Activated CD4-positive, CD25-positive, alpha-beta regulatory T cell treated with anti-CD3 and anti-CD28 coated beads, Interleukin-2, amount 50 U/mL, for 72 hours (primary cell): ENCODE measurements around the gene MAP3K10.

Experiments
- DNase-seq: peaks from one replicate; pipeline ENCODE4 v3.0.0; 2021

MAP3K10 gene

GRCh38 chr19:40234429-40235237 lies 43.4 kb downstream of the MAP3K10 start:
- DNase-seq: no peak

GRCh38 chr19:40235238-40236025 lies 44.2 kb downstream of the MAP3K10 start:
- no peak for DNase-seq

GRCh38 chr19:40236026-40236355 lies 44.8 kb downstream of the MAP3K10 start:
- DNase-seq: no peak

- DNase-seq: no peak
These were observed 45.1 kb downstream of the MAP3K10 start for GRCh38 chr19:40236366-40236765.

- DNase-seq: no peak
These were observed 46.6 kb downstream of the MAP3K10 start for GRCh38 chr19:40237791-40238190.

- no peak for DNase-seq
These were observed 47.5 kb downstream of the MAP3K10 start for GRCh38 chr19:40238775-40239174.

- no peak for DNase-seq
These were observed 48.4 kb downstream of the MAP3K10 start for GRCh38 chr19:40239415-40240226.

GRCh38 chr19:40240332-40240731 lies 49.1 kb downstream of the MAP3K10 start:
- DNase-seq: no peak

- no peak for DNase-seq
These were observed 50.0 kb downstream of the MAP3K10 start for GRCh38 chr19:40241125-40241808.

- DNase-seq: no peak
These were observed 50.7 kb downstream of the MAP3K10 start for GRCh38 chr19:40241809-40242384.

GRCh38 chr19:40242480-40242879 lies 51.3 kb downstream of the MAP3K10 start:
- no peak for DNase-seq

- no peak for DNase-seq
These were observed 52.0 kb downstream of the MAP3K10 start for GRCh38 chr19:40243181-40243580.

- no peak for DNase-seq
These were observed 53.5 kb downstream of the MAP3K10 start for GRCh38 chr19:40244579-40245317.

- DNase-seq: no peak
These were observed 54.4 kb downstream of the MAP3K10 start for GRCh38 chr19:40245506-40246128.

- no peak for DNase-seq
These were observed 55.3 kb downstream of the MAP3K10 start for GRCh38 chr19:40246292-40247073.

GRCh38 chr19:40247178-40247577 lies 56.0 kb downstream of the MAP3K10 start:
- no peak for DNase-seq

GRCh38 chr19:40247735-40248262 lies 56.6 kb downstream of the MAP3K10 start:
- DNase-seq: no peak

- no peak for DNase-seq
These were observed 58.0 kb downstream of the MAP3K10 start for GRCh38 chr19:40249201-40249600.

GRCh38 chr19:40249781-40250180 lies 58.6 kb downstream of the MAP3K10 start:
- no peak for DNase-seq

- DNase-seq: no peak
These were observed 60.0 kb downstream of the MAP3K10 start for GRCh38 chr19:40251244-40251643.
